Loucy (cell line): ENCODE data around the gene SYTL1.
A peak's percentile ranks its signal among the peaks of the same experiment; 100 is the strongest.

Experiments
- H2AFZ ChIP-seq: fragments of 200-600 bp; sonication (generic); 2 replicates; pipeline ENCODE4 v1.6.0; 2016; ENCODE audit warnings: antibody characterized with exemption, mild to moderate bottlenecking, low read length, moderate library complexity
- H3F3A ChIP-seq: fragments of 200-600 bp; 2 replicates; pipeline ENCODE4 v1.6.0; 2016; ENCODE audit warnings: antibody characterized with exemption, low read depth, mild to moderate bottlenecking
- H3K27me3 ChIP-seq: fragments of 200-600 bp; sonication (generic); 2 replicates; pipeline ENCODE4 v1.6.1; 2014; ENCODE audit warnings: low read length, mild to moderate bottlenecking; ENCODE audit not compliant: insufficient read depth, poor library complexity, severe bottlenecking
- H3K36me3 ChIP-seq: fragments of 200-600 bp; sonication (generic); 2 replicates; pipeline ENCODE4 v1.6.1; 2016; ENCODE audit warnings: low read length; ENCODE audit not compliant: insufficient read depth
- H3K4me1 ChIP-seq: fragments of 200-600 bp; sonication (generic); 2 replicates; pipeline ENCODE4 v1.5.1; 2014; ENCODE audit warnings: low read length, mild to moderate bottlenecking; ENCODE audit not compliant: insufficient read depth, poor library complexity, severe bottlenecking
- H3K4me2 ChIP-seq: fragments of 200-600 bp; sonication (generic); 2 replicates; pipeline ENCODE4 v1.6.0; 2014; ENCODE audit warnings: antibody characterized with exemption, low read length, low read depth, mild to moderate bottlenecking; ENCODE audit not compliant: poor library complexity, severe bottlenecking
- H3K4me3 ChIP-seq: fragments of 200-600 bp; sonication (generic); 2 replicates; pipeline ENCODE4 v1.5.1; 2014; ENCODE audit warnings: low read length, mild to moderate bottlenecking, mixed read lengths; ENCODE audit not compliant: poor library complexity, severe bottlenecking
- H3K79me2 ChIP-seq: fragments of 200-600 bp; sonication (generic); 2 replicates; pipeline ENCODE4 v1.6.1; 2014; ENCODE audit warnings: low read length; ENCODE audit not compliant: insufficient read depth
- H3K9ac ChIP-seq: fragments of 200-600 bp; sonication (generic); 2 replicates; pipeline ENCODE4 v1.6.0; 2014; ENCODE audit warnings: mild to moderate bottlenecking, low read depth, low read length, moderate library complexity; ENCODE audit not compliant: poor library complexity, severe bottlenecking
- H3K9me2 ChIP-seq: fragments of 200-600 bp; sonication (generic); replicated peaks from 2 replicates; pipeline ENCODE4 v1.6.1; 2016; ENCODE audit warnings: low read depth, low read length, mixed read lengths
- H3K9me3 ChIP-seq: fragments of 200-600 bp; sonication (generic); 2 replicates; pipeline ENCODE4 v1.6.1; 2014; ENCODE audit warnings: mild to moderate bottlenecking, antibody characterized with exemption, low read length, low read depth; ENCODE audit not compliant: insufficient read depth
- H4K20me1 ChIP-seq: fragments of 200-600 bp; sonication (generic); 2 replicates; pipeline ENCODE4 v1.6.0; 2014; ENCODE audit warnings: antibody characterized with exemption, low read length, mild to moderate bottlenecking; ENCODE audit not compliant: insufficient read depth, poor library complexity, severe bottlenecking
- EZH2phosphoT487 ChIP-seq: fragments of 200-600 bp; IDR thresholded peaks from 2 replicates; pipeline ENCODE4 v1.6.1; 2018; ENCODE audit warnings: antibody characterized with exemption, mild to moderate bottlenecking, moderate library complexity, borderline replicate concordance
- TF ChIP-seq, protein P1 (sequence below): fragments of 200-600 bp; sonication (generic); conservative IDR thresholded peaks from 2 replicates; pipeline ENCODE4 v1.5.1; 2014; ENCODE audit warnings: mild to moderate bottlenecking, antibody characterized with exemption, low read length

The SYTL1 gene

DNA sequence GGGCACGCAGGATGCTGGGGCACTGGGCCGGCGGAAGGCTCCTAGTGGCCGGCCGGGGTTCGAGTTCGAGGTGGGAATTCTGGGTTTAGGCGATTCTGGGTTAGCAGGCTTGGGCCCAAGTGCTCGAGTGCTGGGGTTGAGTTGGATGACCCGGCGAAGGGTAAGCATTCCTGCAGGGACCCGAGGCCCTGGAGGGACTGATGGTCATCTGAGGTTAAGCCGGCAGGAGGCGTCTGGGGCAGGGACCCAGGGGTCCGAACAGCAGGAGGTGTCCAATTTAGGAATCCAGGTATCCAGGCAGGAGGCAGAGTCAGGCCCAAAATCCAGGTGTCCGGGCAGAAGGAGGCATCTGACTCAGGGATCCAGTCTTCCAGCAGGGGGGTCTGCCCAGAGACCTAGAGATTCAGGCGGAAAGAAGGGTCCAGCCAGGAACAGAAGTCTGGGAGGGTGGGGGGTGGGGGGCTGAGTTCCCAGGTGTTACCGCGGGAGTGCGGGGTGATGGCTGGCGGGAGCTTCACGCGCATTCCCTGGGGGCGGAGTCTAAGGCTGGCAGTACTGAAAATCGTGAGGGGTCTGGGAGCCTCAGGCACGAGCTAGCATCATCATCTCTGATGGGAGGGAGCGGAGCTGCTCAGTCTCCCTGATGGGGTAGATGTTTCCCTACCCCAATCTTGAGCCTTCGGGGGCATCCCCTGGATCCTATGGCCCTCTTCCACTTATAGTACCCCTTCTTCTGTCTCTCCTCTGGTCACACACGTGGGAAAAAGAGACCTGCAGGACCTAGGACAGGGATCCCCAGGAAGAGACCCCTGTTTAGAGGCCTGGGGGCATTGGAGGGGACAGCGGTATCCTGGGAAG lies 51.2 kb downstream of the SYTL1 start:
- Histone ChIP-seq H3K79me2 (no peaks in the 10 kb centered on the region), H3K4me1 (peaks cover 11% of the 10 kb centered on the region), H3K27me3 (no peaks in the 10 kb centered on the region), H4K20me1 (no peaks in the 10 kb centered on the region), H2AFZ (0 out of 2 replicates have a peak overlapping the region, but pooled peaks have one; percentile 51), H3K36me3 (no peaks in the 10 kb centered on the region), H3K4me2 (peak overlapping the region; percentile 89), H3K9ac (peak overlapping the region; percentile 61), H3K9me2 (no peaks in the 10 kb centered on the region), H3K4me3 (peak overlapping the region; percentile 72), H3K9me3 (no peaks in the 10 kb centered on the region), H3F3A (no peaks in the 10 kb centered on the region)
- TF ChIP-seq EZH2phosphoT487 = no peak
- TF ChIP-seq, protein P1, sequence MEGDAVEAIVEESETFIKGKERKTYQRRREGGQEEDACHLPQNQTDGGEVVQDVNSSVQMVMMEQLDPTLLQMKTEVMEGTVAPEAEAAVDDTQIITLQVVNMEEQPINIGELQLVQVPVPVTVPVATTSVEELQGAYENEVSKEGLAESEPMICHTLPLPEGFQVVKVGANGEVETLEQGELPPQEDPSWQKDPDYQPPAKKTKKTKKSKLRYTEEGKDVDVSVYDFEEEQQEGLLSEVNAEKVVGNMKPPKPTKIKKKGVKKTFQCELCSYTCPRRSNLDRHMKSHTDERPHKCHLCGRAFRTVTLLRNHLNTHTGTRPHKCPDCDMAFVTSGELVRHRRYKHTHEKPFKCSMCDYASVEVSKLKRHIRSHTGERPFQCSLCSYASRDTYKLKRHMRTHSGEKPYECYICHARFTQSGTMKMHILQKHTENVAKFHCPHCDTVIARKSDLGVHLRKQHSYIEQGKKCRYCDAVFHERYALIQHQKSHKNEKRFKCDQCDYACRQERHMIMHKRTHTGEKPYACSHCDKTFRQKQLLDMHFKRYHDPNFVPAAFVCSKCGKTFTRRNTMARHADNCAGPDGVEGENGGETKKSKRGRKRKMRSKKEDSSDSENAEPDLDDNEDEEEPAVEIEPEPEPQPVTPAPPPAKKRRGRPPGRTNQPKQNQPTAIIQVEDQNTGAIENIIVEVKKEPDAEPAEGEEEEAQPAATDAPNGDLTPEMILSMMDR = no peak

DNA sequence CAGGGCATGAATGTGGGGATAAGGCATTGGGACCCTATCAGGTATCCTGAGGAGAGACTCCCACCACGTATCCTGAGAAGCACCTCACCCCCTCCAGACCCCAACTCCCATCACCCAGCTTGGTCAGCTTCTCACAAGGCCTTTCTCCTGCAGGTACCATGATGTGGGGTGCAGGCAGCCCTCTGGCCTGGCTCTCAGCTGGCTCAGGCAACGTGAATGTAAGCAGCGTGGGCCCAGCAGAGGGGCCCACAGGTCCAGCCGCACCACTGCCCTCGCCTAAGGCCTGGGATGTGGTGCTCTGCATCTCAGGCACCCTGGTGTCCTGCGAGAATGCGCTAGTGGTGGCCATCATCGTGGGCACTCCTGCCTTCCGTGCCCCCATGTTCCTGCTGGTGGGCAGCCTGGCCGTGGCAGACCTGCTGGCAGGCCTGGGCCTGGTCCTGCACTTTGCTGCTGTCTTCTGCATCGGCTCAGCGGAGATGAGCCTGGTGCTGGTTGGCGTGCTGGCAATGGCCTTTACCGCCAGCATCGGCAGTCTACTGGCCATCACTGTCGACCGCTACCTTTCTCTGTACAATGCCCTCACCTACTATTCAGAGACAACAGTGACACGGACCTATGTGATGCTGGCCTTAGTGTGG lies 51.9 kb downstream of the SYTL1 start:
- Histone ChIP-seq H3K4me3 (no peak overlapping the region), H3F3A (no peaks in the 10 kb centered on the region), H3K4me2 (no peak overlapping the region), H3K36me3 (no peaks in the 10 kb centered on the region), H3K9me2 (no peaks in the 10 kb centered on the region), H4K20me1 (no peaks in the 10 kb centered on the region), H3K4me1 (peaks cover 11% of the 10 kb centered on the region), H3K27me3 (no peaks in the 10 kb centered on the region), H3K79me2 (no peaks in the 10 kb centered on the region), H3K9me3 (no peaks in the 10 kb centered on the region), H2AFZ (no peak overlapping the region), H3K9ac (no peak overlapping the region)
- no peak for TF ChIP-seq EZH2phosphoT487
- TF ChIP-seq, protein P1 = no peak

DNA sequence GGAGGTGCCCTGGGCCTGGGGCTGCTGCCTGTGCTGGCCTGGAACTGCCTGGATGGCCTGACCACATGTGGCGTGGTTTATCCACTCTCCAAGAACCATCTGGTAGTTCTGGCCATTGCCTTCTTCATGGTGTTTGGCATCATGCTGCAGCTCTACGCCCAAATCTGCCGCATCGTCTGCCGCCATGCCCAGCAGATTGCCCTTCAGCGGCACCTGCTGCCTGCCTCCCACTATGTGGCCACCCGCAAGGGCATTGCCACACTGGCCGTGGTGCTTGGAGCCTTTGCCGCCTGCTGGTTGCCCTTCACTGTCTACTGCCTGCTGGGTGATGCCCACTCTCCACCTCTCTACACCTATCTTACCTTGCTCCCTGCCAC lies 52.4 kb downstream of the SYTL1 start:
- TF ChIP-seq, protein P1 = no peak
- no peak for TF ChIP-seq EZH2phosphoT487
- H3K79me2 ChIP-seq = no peaks in the 10 kb centered on the region
- H3F3A ChIP-seq = no peaks in the 10 kb centered on the region
- no peaks in the 10 kb centered on the region for H3K36me3 ChIP-seq
- no peaks in the 10 kb centered on the region for H4K20me1 ChIP-seq
- H3K4me1 ChIP-seq = peaks cover 11% of the 10 kb centered on the region
- no peak overlapping the region for H2AFZ ChIP-seq
- H3K4me3 ChIP-seq = no peak overlapping the region
- H3K27me3 ChIP-seq = no peaks in the 10 kb centered on the region
- H3K9me3 ChIP-seq = no peaks in the 10 kb centered on the region
- H3K4me2 ChIP-seq = no peak overlapping the region
- H3K9ac ChIP-seq = no peak overlapping the region
- H3K9me2 ChIP-seq = no peaks in the 10 kb centered on the region
